ENCODE results near the gene NECAB3. TPM values are rescaled to one million over a fixed set of nuclear protein-coding genes. Genes with fewer than 3 reads are reported as not detected.

The NECAB3 gene
- total RNA-seq, 1 experiment from 2014 or later = 40.2 TPM

- no peak for DNase-seq (ENCODE audit: extremely low read depth, low read depth)
Observed at GRCh38 chr20:33679758-33680485, 5.7 kb upstream of the NECAB3 start.

GRCh38 chr20:33677991-33678702 lies 3.9 kb upstream of the NECAB3 start:
- no peak for DNase-seq (ENCODE audit: extremely low read depth, low read depth)

GRCh38 chr20:33676652-33677645 lies 2.7 kb upstream of the NECAB3 start:
- DNase-seq (ENCODE audit: extremely low read depth, low read depth) = no peak

- DNase-seq (ENCODE audit: extremely low read depth, low read depth) = no peak
Observed at GRCh38 chr20:33676121-33676520, 1.9 kb upstream of the NECAB3 start.

GRCh38 chr20:33675136-33675959 lies 1.1 kb upstream of the NECAB3 start:
- DNase-seq (ENCODE audit: extremely low read depth, low read depth) = no peak

- no peak for DNase-seq (ENCODE audit: extremely low read depth, low read depth)
Observed at GRCh38 chr20:33673410-33674293, 576 bp downstream of the NECAB3 start.

- DNase-seq (ENCODE audit: extremely low read depth, low read depth) = no peak
Observed at GRCh38 chr20:33673114-33673409, 1.2 kb downstream of the NECAB3 start.

- no peak for DNase-seq (ENCODE audit: extremely low read depth, low read depth)
Observed at GRCh38 chr20:33672426-33673113, 1.7 kb downstream of the NECAB3 start.

- no peak for DNase-seq (ENCODE audit: extremely low read depth, low read depth)
Observed at GRCh38 chr20:33671573-33672288, 2.5 kb downstream of the NECAB3 start.

GRCh38 chr20:33670715-33671499 lies 3.3 kb downstream of the NECAB3 start:
- no peak for DNase-seq (ENCODE audit: extremely low read depth, low read depth)

- DNase-seq (ENCODE audit: extremely low read depth, low read depth) = no peak
Observed at GRCh38 chr20:33669873-33670640, 4.2 kb downstream of the NECAB3 start.

GRCh38 chr20:33669224-33669623 lies 5.0 kb downstream of the NECAB3 start:
- DNase-seq (ENCODE audit: extremely low read depth, low read depth) = no peak

- DNase-seq (ENCODE audit: extremely low read depth, low read depth) = no peak
Observed at GRCh38 chr20:33668466-33669155, 5.6 kb downstream of the NECAB3 start.

GRCh38 chr20:33667676-33668465 lies 6.4 kb downstream of the NECAB3 start:
- DNase-seq (ENCODE audit: extremely low read depth, low read depth) = no peak

GRCh38 chr20:33667245-33667675 lies 7.0 kb downstream of the NECAB3 start:
- no peak for DNase-seq (ENCODE audit: extremely low read depth, low read depth)
